B cell (primary cell): ENCODE data around the gene RIN3. TPM values are rescaled to one million over a fixed set of nuclear protein-coding genes. Genes with fewer than 3 reads are reported as not detected.

Source experiments
- ATAC-seq: fragments of 200-7000 bp; cut with Tn5 transposase; one replicate; pipeline ENCODE4 v1.10.0; 2021; ENCODE audit warnings: low read depth, mild to moderate bottlenecking, moderate number of reproducible peaks, moderate library complexity
- CTCF ChIA-PET: fragments of 350-600 bp; sonication (Branson Sonifier 250); formaldehyde crosslinking; loops from one replicate; lab custom pipeline; 2021; ENCODE audit warnings: antibody characterized with exemption, inconsistent platforms; lab: Charles Lee
- POLR2A ChIA-PET: fragments of 350-600 bp; sonication (Branson Sonifier 250); formaldehyde crosslinking; loops from one replicate; lab custom pipeline; 2021; ENCODE audit warnings: antibody characterized with exemption; lab: Charles Lee
- DNase-seq: peaks from one replicate; pipeline ENCODE4 v3.0.0; 2013
- H2AFZ ChIP-seq: 2 replicates; pipeline ENCODE4 v1.6.1; 2012; ENCODE audit warnings: mild to moderate bottlenecking, low read depth, low read length; ENCODE audit not compliant: insufficient read depth, poor library complexity, severe bottlenecking
- H3K27ac ChIP-seq, 2 donors: 1 replicate in 1 of 2; 2 replicates in 1 of 2; pipeline ENCODE4 v1.5.1; 2012 to 2013; ENCODE audit warnings: low read length in 2 of 2, mild to moderate bottlenecking in 2 of 2, moderate library complexity in 1 of 2
- H3K27me3 ChIP-seq, 4 experiments: fragments of 200-600 bp in 1 of 4; sonication (generic) in 1 of 4; replicated peaks in 1 of 4; 1 replicate in 2 of 4; 2 replicates in 2 of 4; pipeline versions ENCODE4 v1.6.1 to v1.7.0; 2013 to 2016; ENCODE audit warnings: low read length in 3 of 4, mild to moderate bottlenecking in 2 of 4, mixed read lengths in 1 of 4, moderate library complexity in 1 of 4; ENCODE audit not compliant: insufficient read depth in 4 of 4, control insufficient read depth in 3 of 4; ENCODE audit errors: control extremely low read depth in 1 of 4
- H3K36me3 ChIP-seq, 2 experiments: replicated peaks in 1 of 2; 1 replicate in 1 of 2; 2 replicates in 1 of 2; pipeline versions ENCODE4 v1.6.1 to v1.7.1; 2013; ENCODE audit warnings: low read length in 1 of 2; ENCODE audit not compliant: insufficient read depth in 2 of 2, control insufficient read depth in 1 of 2; ENCODE audit errors: control extremely low read depth in 1 of 2, extremely low read depth in 1 of 2
- H3K4me1 ChIP-seq, 2 donors: fragments of 200-600 bp in 1 of 2; sonication (generic) in 1 of 2; 1 replicate in 1 of 2; 2 replicates in 1 of 2; pipeline versions ENCODE4 v1.5.1 to v1.6.1; 2013 to 2017; ENCODE audit warnings: low read length in 2 of 2; ENCODE audit not compliant: control insufficient read depth in 2 of 2, insufficient read depth in 2 of 2
- H3K4me2 ChIP-seq: replicated peaks from 2 replicates; pipeline ENCODE3; 2012; ENCODE audit warnings: mild to moderate bottlenecking, low read depth, low read length; ENCODE audit not compliant: poor library complexity, severe bottlenecking
- H3K4me3 ChIP-seq, 5 experiments: fragments of 200-600 bp in 1 of 5; sonication (generic) in 1 of 5; 1 replicate in 3 of 5; 2 replicates in 2 of 5; pipeline versions ENCODE4 v1.5.1 to v1.7.0; 2011 to 2016; ENCODE audit warnings: low read length in 4 of 5, mild to moderate bottlenecking in 4 of 5, low read depth in 2 of 5, control low read depth in 1 of 5, moderate library complexity in 1 of 5; ENCODE audit not compliant: insufficient read depth in 1 of 5; ENCODE audit errors: control extremely low read depth in 1 of 5, extremely low read depth in 1 of 5
- H3K79me2 ChIP-seq: fragments of 200-600 bp; sonication (generic); one replicate; pipeline ENCODE4 v1.6.0; 2016; ENCODE audit warnings: low read length; ENCODE audit not compliant: control insufficient read depth, insufficient read depth
- H3K9ac ChIP-seq: fragments of 200-600 bp; sonication (generic); 2 replicates; pipeline ENCODE4 v1.6.1; 2017; ENCODE audit warnings: mild to moderate bottlenecking, low read length, moderate library complexity
- H3K9me3 ChIP-seq, 3 donors: one replicate each; pipeline versions ENCODE4 v1.6.1 to v1.7.1; 2013; ENCODE audit warnings: low read length in 2 of 3; ENCODE audit not compliant: control insufficient read depth in 2 of 3, insufficient read depth in 1 of 3; ENCODE audit errors: control extremely low read depth in 1 of 3
- H4K20me1 ChIP-seq: 2 replicates; pipeline ENCODE4 v1.6.0; 2012; ENCODE audit warnings: mild to moderate bottlenecking, low read length; ENCODE audit not compliant: insufficient read depth, control insufficient read depth, poor library complexity, severe bottlenecking
- H3K27ac Mint-ChIP-seq: one replicate; pipeline ENCODE4 v1.8.0; 2021; ENCODE audit warnings: mixed read lengths
- H3K27me3 Mint-ChIP-seq: one replicate; pipeline ENCODE4 v1.8.0; 2021; ENCODE audit warnings: mixed read lengths
- H3K4me1 Mint-ChIP-seq: one replicate; pipeline ENCODE4 v1.8.0; 2021; ENCODE audit warnings: mixed read lengths
- H3K4me3 Mint-ChIP-seq: one replicate; pipeline ENCODE4 v1.8.0; 2021; ENCODE audit warnings: mixed read lengths
- H3K9me3 Mint-ChIP-seq: one replicate; pipeline ENCODE4 v1.8.0; 2022; ENCODE audit warnings: mixed read lengths; ENCODE audit not compliant: insufficient read depth
- EZH2 ChIP-seq: IDR thresholded peaks from 2 replicates; pipeline ENCODE4 v1.6.1; 2012; ENCODE audit warnings: borderline replicate concordance, low read depth, mild to moderate bottlenecking, moderate library complexity, low read length; ENCODE audit not compliant: insufficient read depth, poor library complexity, severe bottlenecking
- WGBS: methylation state at CpG from one replicate; pipeline ENCODE4 v1.1.5; 2013; ENCODE audit warnings: missing lambda C conversion rate; ENCODE audit not compliant: insufficient coverage; 5-methylcytosine and 5-hydroxymethylcytosine counted together
- intact Hi-C: fragments of 100-400 bp; cut with micrococcal nuclease; formaldehyde crosslinking; loops from one replicate; pipeline ENCODE4 v1.10.0; 2022
- polyA plus RNA-seq: library from polyadenylated mRNA; depleted of rRNA; stranded (reverse); fragments of >200 nt; gene quantifications from 2 replicates; pipeline ENCODE4 v1.2.3, GENCODE V29; 2012
- total RNA-seq, 2 donors: library from RNA; stranded (reverse); fragments of 120-200 nt in 1 of 2; gene quantifications; 1 replicate in 1 of 2; 2 replicates in 1 of 2; pipeline versions ENCODE4 v1.2.3 to v1.2.4, GENCODE V29; 2013 to 2022
- TF ChIP-seq, protein P1 (sequence below): fragments of 200-600 bp; IDR thresholded peaks from one replicate; pipeline ENCODE4 v1.8.0; 2022; ENCODE audit warnings: antibody characterized with exemption, mild to moderate bottlenecking

The RIN3 gene
- total and polyA plus RNA-seq, 2 donors (not counting 1 experiment from before 2014, with no cell fraction given) = 62.1 to 123 TPM

DNA sequence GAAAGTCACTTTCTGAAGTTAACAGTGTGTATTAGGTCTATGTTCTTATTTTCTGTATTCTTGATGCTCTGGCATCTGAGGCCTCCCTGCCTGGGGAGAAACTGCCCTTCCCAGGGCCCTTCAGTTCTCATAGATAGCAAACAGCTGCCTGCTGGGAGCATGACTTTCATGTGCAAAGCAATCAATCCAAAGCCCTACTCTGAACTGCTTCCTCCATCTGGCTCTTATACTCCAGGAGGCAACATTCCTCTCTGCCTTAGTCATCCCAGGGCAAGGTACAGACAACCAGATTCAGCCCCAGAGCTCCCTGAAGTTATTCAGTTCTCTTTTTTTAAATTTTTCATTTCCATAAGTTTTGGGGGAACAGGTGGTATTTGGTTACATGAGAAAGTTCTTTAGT, 41.7 kb upstream of the RIN3 start:
- no peaks in the 10 kb centered on the region for H3K27me3 Mint-ChIP-seq
- no peak for ATAC-seq
- H3K4me1 ChIP-seq = no peaks in the 10 kb centered on the region
- no peak overlapping the region for H3K27ac ChIP-seq
- no peak overlapping the region for H3K4me3 ChIP-seq
- no peak overlapping the region for H3K9ac ChIP-seq
- H3K9me3 ChIP-seq = peaks cover 0 to 13% (median 5%) of the 10 kb centered on the region in 3 donors
- no peak for DNase-seq
- TF ChIP-seq, protein P1, sequence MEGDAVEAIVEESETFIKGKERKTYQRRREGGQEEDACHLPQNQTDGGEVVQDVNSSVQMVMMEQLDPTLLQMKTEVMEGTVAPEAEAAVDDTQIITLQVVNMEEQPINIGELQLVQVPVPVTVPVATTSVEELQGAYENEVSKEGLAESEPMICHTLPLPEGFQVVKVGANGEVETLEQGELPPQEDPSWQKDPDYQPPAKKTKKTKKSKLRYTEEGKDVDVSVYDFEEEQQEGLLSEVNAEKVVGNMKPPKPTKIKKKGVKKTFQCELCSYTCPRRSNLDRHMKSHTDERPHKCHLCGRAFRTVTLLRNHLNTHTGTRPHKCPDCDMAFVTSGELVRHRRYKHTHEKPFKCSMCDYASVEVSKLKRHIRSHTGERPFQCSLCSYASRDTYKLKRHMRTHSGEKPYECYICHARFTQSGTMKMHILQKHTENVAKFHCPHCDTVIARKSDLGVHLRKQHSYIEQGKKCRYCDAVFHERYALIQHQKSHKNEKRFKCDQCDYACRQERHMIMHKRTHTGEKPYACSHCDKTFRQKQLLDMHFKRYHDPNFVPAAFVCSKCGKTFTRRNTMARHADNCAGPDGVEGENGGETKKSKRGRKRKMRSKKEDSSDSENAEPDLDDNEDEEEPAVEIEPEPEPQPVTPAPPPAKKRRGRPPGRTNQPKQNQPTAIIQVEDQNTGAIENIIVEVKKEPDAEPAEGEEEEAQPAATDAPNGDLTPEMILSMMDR = no peak
- TF ChIP-seq EZH2 = no peak
- H3K27me3 ChIP-seq = peaks cover 0 to under 1% (median 0%) of the 10 kb centered on the region in 4 experiments
- peaks cover 4% of the 10 kb centered on the region for H3K9me3 Mint-ChIP-seq
- H3K27ac Mint-ChIP-seq = no peak overlapping the region
- no peaks in the 10 kb centered on the region for H3K36me3 ChIP-seq
- intact Hi-C loops = no loop called here
- no peak overlapping the region for H3K4me3 Mint-ChIP-seq
- no peaks in the 10 kb centered on the region for H4K20me1 ChIP-seq
- H3K4me1 Mint-ChIP-seq = no peaks in the 10 kb centered on the region
- POLR2A ChIA-PET = no interaction called here
- no peaks in the 10 kb centered on the region for H3K79me2 ChIP-seq
- H3K4me2 ChIP-seq = no peak overlapping the region
- H2AFZ ChIP-seq = no peak overlapping the region
- CTCF ChIA-PET = no interaction called here

DNA sequence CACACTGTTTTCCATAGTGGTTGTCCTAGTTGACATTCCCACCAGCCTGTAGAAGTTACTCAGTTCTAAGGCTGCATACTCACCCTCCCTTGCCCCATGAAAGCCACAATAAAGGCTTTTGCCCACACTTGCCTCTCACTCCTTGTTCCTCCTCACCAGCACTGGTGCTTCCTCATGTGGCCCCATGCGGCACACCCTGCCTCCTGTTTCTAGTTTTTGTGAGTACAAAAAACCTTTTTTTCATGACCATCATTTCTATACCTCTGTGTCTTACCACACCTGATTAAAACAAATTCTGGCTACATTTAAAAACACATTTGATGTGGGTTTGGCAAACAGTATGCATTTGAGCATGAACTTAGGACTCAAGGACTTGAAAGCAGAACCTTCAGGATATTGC, 40.7 kb upstream of the RIN3 start:
- Mint-ChIP-seq H3K27ac (no peak overlapping the region), H3K4me1 (no peaks in the 10 kb centered on the region), H3K9me3 (peaks cover 2% of the 10 kb centered on the region), H3K4me3 (no peak overlapping the region), H3K27me3 (no peaks in the 10 kb centered on the region)
- no CpG with 5 or more reads among the region's 1 CpG for WGBS
- POLR2A ChIA-PET = no interaction called here
- ATAC-seq (no peak), DNase-seq (no peak)
- intact Hi-C loops = no loop called here
- Histone ChIP-seq H2AFZ (no peak overlapping the region), H3K4me1 (no peaks in the 10 kb centered on the region), H3K9ac (no peak overlapping the region), H3K4me3 (no peak overlapping the region), H3K9me3 (peaks cover 0 to 5% (median 0%) of the 10 kb centered on the region in 3 donors), H3K27me3 (no peaks in the 10 kb centered on the region), H3K4me2 (no peak overlapping the region), H3K27ac (no peak overlapping the region), H3K79me2 (no peaks in the 10 kb centered on the region), H4K20me1 (no peaks in the 10 kb centered on the region), H3K36me3 (no peaks in the 10 kb centered on the region)
- CTCF ChIA-PET = no interaction called here
- TF ChIP-seq EZH2 = no peak
- TF ChIP-seq, protein P1 = no peak
